Epithelial cell of proximal tubule (primary cell): Measurements from ENCODE around the gene GREM2. TPM values are rescaled to one million over a fixed set of nuclear protein-coding genes. Genes with fewer than 3 reads are reported as not detected.

Source experiments
- DNase-seq: peaks from one replicate; pipeline ENCODE4 v3.0.0-alpha.2; 2011; ENCODE audit warnings: low read depth
- H3K4me3 ChIP-seq: 2 replicates; pipeline ENCODE4 v1.5.1; 2011; ENCODE audit warnings: low read depth, mild to moderate bottlenecking, low read length
- CTCF ChIP-seq: conservative IDR thresholded peaks from 2 replicates; pipeline ENCODE4 v1.5.1; 2012; ENCODE audit warnings: low read depth, mild to moderate bottlenecking, low read length
- total RNA-seq: library from RNA; depleted of rRNA; stranded (reverse); fragments of >200 nt; gene quantifications from 2 replicates; pipeline ENCODE4 v1.2.3, GENCODE V29; 2015

The GREM2 gene
- total RNA-seq, 1 donor from 2014 or later, result 0.06 TPM

- no peak overlapping the region for H3K4me3 ChIP-seq
- no peak for DNase-seq
- TF ChIP-seq CTCF, result no peak
Observed at GRCh38 chr1:240571782-240572181, 40.2 kb downstream of the GREM2 start.

- no peak for TF ChIP-seq CTCF
- no peak for DNase-seq
- no peak overlapping the region for H3K4me3 ChIP-seq
Observed at GRCh38 chr1:240567066-240567465, 44.9 kb downstream of the GREM2 start.

- DNase-seq, result no peak
- H3K4me3 ChIP-seq, result no peak overlapping the region
- no peak for TF ChIP-seq CTCF
Observed at GRCh38 chr1:240562779-240563178, 49.2 kb downstream of the GREM2 start.

- DNase-seq, result no peak
- TF ChIP-seq CTCF, result no peak
- H3K4me3 ChIP-seq, result no peak overlapping the region
Observed at GRCh38 chr1:240562111-240562590, 49.8 kb downstream of the GREM2 start.

GRCh38 chr1:240559781-240560180 lies 52.2 kb downstream of the GREM2 start:
- no peak for DNase-seq
- TF ChIP-seq CTCF, result no peak
- no peak overlapping the region for H3K4me3 ChIP-seq

GRCh38 chr1:240555524-240555923 lies 56.4 kb downstream of the GREM2 start:
- no peak for TF ChIP-seq CTCF
- DNase-seq, result no peak
- H3K4me3 ChIP-seq, result no peak overlapping the region

GRCh38 chr1:240553351-240553750 lies 58.6 kb downstream of the GREM2 start:
- H3K4me3 ChIP-seq, result no peak overlapping the region
- DNase-seq, result no peak
- TF ChIP-seq CTCF, result no peak
